Measurements from ENCODE around the gene GPR35. TPM values are rescaled to one million over a fixed set of nuclear protein-coding genes. Genes with fewer than 3 reads are reported as not detected.

The GPR35 gene
- polyA plus RNA-seq, 3 donors, result 1.2 TPM

DNA sequence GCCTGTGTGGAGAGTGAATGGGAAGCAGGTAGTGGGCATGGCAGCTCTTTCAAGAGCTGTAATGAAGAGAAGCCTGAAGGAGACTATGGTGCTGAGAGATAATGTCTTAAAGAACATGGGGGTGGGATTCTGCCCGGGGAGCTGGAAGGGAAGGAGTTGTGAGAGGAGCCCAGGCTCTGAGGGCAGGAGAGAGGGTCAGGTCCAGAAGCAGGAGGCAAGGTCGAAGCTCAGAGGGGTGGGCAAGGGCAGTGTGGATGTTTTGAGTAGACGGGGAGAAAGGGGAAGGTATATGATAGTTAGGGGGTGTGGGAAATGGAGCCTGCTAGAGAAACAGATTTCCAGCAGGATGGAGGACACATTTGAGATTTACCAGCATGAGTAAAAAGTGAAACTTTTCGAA, 36.6 kb upstream of the GPR35 start:
- DNase-seq (ENCODE audit: low read depth in 3 of 3, low spot score in 2 of 3), result no peak

DNA sequence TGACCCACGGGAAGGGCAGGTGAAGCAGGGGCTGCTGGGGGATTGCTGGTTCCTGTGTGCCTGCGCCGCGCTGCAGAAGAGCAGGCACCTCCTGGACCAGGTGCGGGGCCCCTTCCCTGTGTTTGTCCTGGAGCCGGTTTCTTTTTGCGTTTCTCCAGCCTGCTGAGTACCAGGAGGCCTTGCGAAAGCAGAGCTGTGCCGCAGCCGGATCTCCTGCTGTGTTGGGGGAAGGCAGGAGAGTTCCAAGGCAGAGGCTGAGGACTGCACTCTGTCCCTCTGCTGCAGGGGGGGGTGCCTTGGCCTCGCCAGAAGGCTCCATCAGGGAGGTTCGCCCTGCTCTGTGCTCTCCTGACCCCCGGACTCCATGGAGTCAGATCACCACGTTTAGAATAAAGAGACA, 35.9 kb upstream of the GPR35 start:
- DNase-seq (ENCODE audit: low read depth in 3 of 3, low spot score in 2 of 3), result no peak

DNA sequence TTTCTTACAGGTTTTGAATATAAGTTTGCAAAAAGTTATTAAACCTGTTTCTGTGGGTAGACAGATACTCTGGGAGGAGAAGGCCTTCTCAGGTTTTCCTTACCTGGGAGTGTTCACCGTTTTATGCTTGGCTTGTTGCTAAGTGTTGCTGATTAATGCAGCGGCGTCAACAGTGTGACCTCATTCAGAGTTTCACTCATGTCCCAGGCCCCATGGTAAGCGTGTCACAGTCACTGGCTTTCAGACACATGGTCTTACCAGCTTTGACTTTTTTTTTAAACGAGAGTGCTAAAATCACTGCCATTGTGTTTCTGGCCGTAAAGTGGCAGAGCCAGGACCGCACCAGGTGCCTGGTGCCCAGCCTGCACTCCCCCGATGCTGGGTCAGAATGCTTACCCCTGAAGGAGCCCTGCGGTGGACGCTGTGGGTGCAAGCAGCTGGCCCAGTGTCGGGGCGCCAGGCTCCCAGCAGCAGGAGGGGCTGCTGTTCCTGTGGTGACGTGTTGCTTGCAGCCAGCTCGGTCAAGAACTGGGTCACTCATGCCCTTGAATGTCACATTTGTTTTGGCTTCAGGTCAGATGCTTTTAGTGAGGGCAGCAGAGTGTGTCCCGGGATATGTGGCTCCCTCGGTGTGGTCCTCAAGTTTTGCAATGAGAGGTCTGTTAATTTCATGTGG, 35.3 kb upstream of the GPR35 start:
- DNase-seq (ENCODE audit: low read depth in 3 of 3, low spot score in 2 of 3), result no peak

DNA sequence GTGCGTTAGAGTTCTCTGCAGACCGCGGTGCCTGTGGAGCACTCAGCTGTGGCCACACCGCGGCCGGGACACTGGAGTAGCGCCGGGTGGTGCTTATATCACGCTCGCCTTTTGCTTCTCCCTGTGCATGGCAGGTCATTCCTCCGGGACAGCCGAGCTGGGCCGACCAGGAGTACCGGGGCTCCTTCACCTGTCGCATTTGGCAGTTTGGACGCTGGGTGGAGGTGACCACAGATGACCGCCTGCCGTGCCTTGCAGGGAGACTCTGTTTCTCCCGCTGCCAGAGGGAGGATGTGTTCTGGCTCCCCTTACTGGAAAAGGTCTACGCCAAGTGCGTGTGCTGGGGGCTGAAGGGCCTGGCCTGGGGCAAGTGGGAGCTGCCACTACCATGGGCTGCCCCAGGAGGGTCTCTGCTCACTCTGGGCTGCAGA, 34.6 kb upstream of the GPR35 start:
- DNase-seq (ENCODE audit: low read depth in 3 of 3, low spot score in 2 of 3), result no peak

DNA sequence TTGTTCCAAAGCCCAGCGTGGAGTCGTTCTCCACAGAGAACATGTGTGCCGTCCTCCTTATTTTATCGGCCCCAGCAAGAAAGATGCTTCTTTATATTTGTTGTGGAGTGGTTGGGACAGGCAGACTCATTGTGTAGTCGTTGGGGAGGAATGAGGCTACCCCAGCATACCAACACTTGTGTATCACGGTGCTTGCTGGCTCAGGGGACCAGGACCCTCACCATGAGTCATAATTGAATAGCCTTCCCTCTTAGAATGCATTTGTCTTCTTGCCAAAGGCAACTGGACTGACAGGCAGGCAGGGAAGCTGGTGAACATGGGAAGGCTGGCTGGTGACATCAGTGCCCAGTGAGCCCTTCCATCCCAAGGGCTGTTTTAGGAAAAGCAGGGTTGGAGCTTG, 34.1 kb upstream of the GPR35 start:
- no peak for DNase-seq (ENCODE audit: low read depth in 3 of 3, low spot score in 2 of 3)

DNA sequence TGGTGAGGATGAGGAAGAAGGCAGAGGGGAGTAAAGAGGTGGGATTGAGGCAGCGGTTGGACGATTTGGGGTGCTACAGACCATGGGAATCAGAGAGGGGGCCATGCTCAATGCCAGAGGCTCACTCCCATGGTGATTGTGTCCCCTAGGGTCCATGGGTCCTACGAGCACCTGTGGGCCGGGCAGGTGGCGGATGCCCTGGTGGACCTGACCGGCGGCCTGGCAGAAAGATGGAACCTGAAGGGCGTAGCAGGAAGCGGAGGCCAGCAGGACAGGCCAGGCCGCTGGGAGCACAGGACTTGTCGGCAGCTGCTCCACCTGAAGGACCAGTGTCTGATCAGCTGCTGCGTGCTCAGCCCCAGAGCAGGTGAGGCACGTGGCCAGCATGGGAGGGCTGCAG, 33.5 kb upstream of the GPR35 start:
- no peak for DNase-seq (ENCODE audit: low read depth in 3 of 3, low spot score in 2 of 3)

DNA sequence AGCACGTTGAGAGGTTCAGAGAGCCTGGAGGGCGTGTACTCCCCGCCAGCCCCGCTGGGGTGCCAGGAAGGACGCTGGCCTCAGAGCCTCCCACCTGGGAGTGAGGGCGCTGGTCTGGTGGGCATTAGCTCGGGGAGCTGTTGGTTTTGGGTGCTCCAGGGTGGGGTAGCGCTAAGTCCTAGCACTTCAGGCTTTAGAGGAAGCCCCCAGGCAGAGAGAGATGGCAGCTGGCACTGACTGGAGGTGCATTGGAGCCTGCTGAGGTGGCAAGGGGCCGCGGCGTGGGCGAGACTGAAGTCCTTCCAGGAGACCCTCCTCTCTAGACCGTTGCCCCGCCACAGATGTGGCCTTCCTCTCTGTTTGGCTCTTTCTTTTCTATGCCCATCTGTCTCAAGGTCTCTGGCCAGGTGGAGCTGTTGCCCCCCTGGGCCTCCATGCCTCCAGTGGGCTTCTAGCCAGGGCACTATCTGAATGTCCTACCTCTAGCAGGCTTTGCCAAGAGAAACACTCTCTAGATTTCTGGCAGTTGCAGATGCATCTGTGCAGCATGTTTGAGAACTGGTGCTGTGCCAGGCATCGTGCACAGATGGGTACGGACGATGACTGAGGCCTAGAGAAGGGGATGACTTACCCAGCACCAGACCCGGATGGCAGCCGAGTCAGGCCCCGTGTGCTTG, 32.1 kb upstream of the GPR35 start:
- DNase-seq (ENCODE audit: low read depth in 3 of 3, low spot score in 2 of 3), result no peak

DNA sequence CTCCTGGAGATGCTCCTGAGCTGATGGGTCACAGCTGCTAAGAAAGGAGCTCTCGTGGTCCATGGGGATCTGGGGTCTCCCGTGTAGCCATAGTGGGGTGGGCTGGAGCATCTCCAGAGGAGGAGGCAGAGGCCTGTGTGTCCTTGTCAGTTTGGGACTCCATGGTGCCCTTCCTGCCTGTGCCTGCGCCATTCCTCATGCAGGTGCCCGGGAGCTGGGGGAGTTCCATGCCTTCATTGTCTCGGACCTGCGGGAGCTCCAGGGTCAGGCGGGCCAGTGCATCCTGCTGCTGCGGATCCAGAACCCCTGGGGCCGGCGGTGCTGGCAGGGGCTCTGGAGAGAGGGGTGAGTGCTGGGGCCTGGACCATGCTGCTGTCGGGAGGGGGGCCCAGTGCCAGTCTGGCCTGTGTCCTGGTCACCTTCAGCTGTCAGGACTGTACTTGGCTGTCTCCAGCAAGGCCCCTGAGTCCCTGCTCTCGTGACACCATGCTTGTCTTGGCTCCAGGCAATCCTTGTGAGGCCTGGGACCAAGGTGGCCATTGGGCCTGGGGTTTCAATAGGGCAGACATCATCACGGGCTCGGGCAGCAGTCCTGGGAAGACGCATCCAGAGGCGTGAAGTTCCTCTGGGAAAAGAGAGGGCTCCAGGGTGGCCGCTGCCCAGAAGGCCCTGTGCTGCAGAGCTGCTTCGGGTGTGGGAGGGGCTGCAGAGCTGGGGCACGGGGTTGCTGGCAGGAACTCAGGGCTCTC, 31.4 kb upstream of the GPR35 start:
- no peak for DNase-seq (ENCODE audit: low read depth in 3 of 3, low spot score in 2 of 3)

DNA sequence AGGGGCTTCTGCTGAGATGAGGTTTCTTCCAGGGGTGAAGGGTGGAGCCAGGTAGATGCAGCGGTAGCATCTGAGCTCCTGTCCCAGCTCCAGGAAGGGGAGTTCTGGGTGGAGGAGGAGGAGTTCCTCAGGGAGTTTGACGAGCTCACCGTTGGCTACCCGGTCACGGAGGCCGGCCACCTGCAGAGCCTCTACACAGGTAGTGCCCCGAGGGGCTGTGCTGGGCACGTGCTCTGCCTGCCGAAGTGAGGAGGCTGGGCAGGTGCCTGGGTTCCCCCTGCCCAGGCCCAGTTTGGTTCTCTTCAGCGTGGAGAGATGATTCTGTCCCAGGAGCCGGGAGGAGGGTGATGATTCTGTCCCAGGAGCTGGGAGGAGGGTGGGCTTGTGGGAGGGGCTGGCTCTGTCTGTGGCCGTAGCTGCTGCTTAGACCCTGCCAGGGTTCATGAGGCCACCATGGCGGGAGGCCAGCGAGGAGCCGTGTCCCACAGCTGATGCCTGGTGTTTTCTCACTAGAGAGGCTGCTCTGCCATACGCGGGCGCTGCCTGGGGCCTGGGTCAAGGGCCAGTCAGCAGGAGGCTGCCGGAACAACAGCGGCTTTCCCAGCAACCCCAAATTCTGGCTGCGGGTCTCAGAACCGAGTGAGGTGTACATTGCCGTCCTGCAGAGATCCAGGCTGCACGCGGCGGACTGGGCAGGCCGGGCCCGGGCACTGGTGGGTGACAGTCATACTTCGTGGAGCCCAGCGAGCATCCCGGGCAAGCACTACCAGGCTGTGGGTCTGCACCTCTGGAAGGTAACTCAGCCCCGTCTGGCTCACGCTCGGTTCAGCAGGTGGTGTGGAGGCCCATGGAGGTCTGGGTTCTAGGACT, 30.5 kb upstream of the GPR35 start:
- no peak for DNase-seq (ENCODE audit: low read depth in 3 of 3, low spot score in 2 of 3)

DNA sequence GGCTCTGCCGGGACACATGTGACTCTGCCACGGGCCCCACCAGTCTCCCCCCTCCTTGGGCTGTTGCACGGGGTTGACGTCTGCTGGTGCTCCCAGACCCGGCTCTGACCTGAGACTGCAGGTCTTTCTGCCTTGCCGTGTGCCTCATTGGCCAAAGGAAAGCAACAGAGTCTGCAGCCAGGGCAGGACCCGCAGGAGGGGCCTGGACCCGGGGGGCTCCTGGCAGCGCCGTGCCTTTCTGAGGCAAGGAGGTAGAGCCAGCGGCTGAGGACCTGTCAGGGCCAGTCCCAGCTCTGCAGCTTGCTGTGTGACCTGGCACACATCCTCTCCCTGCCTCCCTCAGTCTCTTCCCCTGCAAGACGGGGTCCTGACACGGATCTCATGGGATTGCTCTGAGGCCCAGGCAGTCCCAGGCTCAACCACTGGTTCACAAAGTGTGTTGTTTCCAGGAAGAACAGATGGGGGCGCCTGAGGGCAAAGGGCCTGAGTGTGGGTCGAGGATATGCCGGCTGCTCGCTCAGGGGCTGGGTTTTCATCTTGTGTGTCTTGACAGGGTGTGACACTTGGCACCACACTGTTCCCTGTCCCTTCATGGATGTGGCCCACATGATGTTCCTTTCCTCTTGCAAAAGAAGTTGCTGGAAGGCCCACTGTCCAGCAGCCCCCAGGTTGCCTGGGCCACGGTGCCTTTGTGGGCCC, 29.8 kb upstream of the GPR35 start:
- DNase-seq (ENCODE audit: low read depth in 3 of 3, low spot score in 2 of 3), result no peak

DNA sequence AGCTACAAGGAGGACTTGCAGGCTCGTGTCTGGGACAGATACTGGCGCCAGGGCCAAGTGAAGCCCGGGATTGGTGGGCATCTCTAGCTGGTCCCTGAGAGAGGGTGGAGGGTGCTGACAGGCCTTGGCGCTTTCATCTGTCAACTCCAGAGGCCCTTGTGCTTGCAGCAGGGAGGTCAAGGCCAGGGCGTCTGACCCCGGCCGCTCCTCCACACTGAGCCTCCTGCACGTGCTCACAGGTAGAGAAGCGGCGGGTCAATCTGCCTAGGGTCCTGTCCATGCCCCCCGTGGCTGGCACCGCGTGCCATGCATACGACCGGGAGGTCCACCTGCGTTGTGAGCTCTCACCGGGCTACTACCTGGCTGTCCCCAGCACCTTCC, 29.2 kb upstream of the GPR35 start:
- no peak for DNase-seq (ENCODE audit: low read depth in 3 of 3, low spot score in 2 of 3)

DNA sequence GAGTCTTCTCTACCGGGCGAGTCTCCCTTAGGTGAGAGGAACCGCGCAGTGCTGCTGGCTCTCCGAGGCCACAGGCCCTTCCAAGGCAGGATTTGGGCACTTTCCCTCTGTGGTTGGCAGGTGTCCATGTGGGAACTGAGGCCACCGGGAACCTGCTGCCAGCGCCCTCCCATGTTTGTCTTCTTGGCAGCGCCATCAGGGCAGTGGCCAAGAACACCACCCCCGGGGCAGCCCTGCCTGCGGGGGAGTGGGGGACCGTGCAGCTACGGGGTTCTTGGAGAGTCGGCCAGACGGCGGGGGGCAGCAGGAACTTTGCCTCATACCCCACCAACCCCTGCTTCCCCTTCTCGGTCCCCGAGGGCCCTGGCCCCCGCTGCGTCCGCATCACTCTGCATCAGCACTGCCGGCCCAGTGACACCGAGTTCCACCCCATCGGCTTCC, 28.8 kb upstream of the GPR35 start:
- no peak for DNase-seq (ENCODE audit: low read depth in 3 of 3, low spot score in 2 of 3)

DNA sequence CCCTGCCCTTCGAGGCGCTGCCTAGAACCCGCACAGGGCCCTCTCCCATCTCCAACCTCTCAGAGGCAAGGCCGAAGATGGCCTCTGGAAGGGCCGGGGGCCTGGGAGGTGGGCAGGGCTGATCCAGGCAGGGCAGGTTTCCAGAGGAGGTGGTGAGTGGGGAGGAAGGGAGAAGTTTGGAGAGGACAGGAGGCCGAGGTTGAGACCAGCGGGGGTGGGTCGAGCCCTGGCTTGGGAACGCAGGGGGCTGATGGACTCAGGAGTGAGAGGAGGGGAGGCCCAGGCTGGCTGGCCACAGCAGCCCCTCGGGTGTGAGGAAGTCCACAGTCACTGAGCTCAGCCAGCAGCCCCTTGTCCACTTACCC, 28.2 kb upstream of the GPR35 start:
- no peak for DNase-seq (ENCODE audit: low read depth in 3 of 3, low spot score in 2 of 3)

DNA sequence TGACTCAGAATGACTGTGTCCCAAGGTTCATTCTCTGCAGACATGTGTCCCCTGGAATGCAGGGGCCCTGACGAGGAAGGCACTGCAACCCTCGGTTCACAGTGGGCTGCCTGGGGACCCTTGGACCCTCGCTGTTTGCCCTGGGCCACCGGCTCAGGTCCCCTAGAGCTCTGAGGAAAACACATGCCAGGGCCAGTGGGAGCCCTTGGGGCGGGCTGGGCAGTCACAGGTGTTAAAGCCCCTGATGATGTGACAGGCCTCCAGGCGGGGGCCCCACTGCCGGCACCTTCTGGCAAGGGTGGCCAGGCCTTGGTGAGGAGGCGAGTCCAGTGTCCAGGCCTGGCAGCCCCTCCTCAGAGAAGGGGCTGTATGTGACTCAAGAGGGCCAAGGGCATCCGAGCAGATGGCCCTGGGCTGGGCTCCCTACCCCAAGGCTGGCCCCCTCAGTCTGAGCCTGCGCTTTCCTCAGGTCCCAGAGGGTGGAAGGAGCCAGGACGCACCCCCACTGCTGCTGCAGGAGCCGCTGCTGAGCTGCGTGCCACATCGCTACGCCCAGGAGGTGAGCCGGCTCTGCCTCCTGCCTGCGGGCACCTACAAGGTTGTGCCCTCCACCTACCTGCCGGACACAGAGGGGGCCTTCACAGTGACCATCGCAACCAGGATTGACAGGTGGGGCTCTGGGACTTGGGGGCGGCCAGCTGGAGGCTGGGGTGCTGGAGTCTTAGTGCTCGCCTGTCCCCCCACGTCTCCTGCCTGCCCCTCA, 27.7 kb upstream of the GPR35 start:
- no peak for DNase-seq (ENCODE audit: low read depth in 3 of 3, low spot score in 2 of 3)

DNA sequence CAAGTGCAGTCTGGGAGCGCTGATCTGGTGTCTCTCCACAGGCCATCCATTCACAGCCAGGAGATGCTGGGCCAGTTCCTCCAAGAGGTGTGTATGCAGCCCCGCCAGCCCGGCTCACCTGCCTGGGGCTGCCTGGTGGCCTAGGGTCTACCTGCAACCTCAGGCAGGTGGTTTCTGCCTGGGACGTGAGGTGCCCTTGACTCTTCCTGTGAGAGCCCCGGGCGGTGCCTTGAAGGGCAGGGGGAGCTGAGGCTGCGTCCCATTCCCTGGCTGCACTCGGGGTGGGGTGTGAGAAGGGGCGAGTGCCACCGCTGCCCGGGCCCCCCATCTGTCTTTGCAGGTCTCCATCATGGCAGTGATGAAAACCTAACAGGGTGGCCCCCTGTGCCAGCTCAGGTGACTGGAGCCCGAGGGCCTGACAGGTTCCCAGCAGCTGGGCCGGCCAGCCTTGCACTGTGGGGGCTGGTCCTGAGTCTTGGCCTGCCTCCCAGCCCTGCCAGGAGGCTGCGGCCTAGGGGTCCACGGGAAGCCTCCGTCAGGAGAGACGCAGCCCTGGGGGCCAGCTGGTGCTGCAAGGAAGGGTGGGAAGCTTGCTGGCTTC, 26.9 kb upstream of the GPR35 start:
- DNase-seq (ENCODE audit: low read depth in 3 of 3, low spot score in 2 of 3), result no peak

DNA sequence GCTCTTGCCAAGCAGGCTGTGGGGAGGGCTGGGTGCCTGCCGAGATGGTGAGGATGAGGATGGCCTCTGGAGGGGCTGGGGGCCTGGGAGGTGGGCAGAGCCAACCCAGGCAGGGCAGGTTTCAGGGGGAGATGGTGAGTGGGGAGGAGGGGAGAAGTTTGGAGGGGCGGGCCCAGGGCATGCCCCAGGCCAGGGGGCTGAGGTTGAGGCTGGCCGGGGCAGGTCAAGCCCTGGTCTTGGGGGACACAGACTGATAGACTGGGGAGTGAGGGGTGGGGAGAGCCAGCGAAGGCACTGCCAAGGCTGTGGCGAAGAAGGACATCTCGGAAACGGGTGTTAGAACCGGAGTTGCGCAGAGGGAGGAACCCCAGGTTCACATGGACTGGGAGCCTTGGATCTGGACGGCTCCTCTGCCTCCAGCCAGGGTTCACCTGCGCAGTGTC, 26.1 kb upstream of the GPR35 start:
- DNase-seq (ENCODE audit: low read depth in 3 of 3, low spot score in 2 of 3), result no peak

DNA sequence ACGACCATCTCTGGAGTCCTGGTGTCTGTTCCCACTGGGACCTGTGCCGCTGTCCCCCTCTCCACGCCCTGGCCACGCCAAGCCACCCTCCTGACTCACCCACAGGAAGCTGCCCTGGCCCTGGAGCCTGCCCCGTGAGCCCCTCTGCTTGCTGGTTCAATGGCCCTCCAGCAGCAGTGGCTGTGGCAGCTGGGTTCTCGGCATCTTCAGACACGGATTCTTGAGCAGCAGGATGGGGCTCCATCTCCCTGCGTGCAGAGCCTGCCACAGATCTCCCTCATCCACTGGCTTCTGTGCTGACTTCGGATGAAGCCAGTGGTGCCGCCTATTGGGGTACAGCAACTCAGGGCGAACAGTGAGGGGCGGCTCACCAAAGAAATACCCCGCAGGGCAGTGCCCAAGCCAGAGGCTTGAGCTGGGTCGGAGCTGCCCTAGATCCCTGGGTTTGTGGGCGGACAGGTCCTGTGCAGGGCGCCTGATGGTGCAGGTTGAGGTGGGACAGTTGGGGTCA, 24.8 kb upstream of the GPR35 start:
- DNase-seq (ENCODE audit: low read depth in 3 of 3, low spot score in 2 of 3), result no peak

DNA sequence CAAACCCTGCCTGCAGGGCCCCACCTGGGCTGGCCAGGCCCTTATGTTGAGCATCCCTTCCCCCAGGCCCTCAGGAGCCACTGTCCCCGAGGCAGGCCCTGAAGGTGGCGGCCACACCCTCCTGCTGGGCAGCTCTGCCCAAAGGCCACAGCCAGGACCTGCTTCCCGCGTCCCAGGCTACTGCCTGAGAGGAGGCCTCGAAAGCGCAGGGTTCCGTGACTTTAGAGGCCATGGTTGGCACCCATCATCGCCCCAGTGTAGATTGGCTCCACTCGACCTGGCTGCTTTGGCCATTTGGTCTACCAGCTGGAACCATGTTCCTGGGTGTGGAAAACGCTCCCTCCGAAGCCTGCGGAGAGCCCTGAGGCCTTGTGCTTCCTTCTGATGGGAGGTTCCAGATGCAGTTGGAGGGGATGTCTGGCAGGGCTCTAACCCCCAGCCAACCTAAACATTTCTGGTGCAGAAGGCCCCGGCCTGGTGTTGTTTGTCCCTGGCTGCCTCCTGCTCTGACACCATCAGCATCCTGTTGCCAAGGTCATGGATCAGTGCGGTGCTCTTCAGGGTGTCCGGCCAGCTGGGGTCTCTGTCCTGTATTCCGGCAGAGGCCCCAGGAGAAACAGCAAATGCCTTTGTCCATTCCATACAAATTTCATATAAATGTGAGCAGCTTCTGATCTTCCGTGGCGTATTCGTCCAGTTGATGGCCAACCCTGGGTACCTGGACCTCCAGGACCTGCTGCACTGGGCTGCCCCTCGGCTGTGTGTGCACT, 24.0 kb upstream of the GPR35 start:
- DNase-seq (ENCODE audit: low read depth in 3 of 3, low spot score in 2 of 3), result no peak

All from right renal cortex interstitium (tissue), 3 donors.